ENCODE data around the gene HAGH. TPM values are rescaled to one million over a fixed set of nuclear protein-coding genes. Genes with fewer than 3 reads are reported as not detected.

Gene HAGH
- polyA plus RNA-seq, 4 donors, result 34.3 to 51.3 (median 37.5) TPM

GRCh38 chr16:1765826-1766225 is 60.8 kb downstream of the HAGH start:
- DNase-seq (ENCODE audit: low read depth in 4 of 4, low spot score in 3 of 4), result no peak

GRCh38 chr16:1764971-1765370 is 61.7 kb downstream of the HAGH start:
- DNase-seq (ENCODE audit: low read depth in 4 of 4, low spot score in 3 of 4), result no peak

GRCh38 chr16:1763521-1764511 is 62.8 kb downstream of the HAGH start:
- DNase-seq (ENCODE audit: low read depth in 4 of 4, low spot score in 3 of 4), result no peak

GRCh38 chr16:1762879-1763520 is 63.6 kb downstream of the HAGH start:
- no peak for DNase-seq (ENCODE audit: low read depth in 4 of 4, low spot score in 3 of 4)

GRCh38 chr16:1762196-1762878 is 64.3 kb downstream of the HAGH start:
- DNase-seq (ENCODE audit: low read depth in 4 of 4, low spot score in 3 of 4), result no peak

GRCh38 chr16:1761751-1762150 is 64.9 kb downstream of the HAGH start:
- no peak for DNase-seq (ENCODE audit: low read depth in 4 of 4, low spot score in 3 of 4)

GRCh38 chr16:1760911-1761310 is 65.7 kb downstream of the HAGH start:
- DNase-seq (ENCODE audit: low read depth in 4 of 4, low spot score in 3 of 4), result no peak

- DNase-seq (ENCODE audit: low read depth in 4 of 4, low spot score in 3 of 4), result no peak
Observed at GRCh38 chr16:1759511-1759910, 67.1 kb downstream of the HAGH start.

GRCh38 chr16:1758923-1759322 is 67.7 kb downstream of the HAGH start:
- DNase-seq (ENCODE audit: low read depth in 4 of 4, low spot score in 3 of 4), result no peak

GRCh38 chr16:1757714-1758461 is 68.7 kb downstream of the HAGH start:
- DNase-seq (ENCODE audit: low read depth in 4 of 4, low spot score in 3 of 4), result no peak

Other genes with a start within 250 kb of the HAGH start
- 10 to 100 TPM; 37.3 to 43.5 (median 39.3) TPM for gene IFT140, start 214.8 kb downstream of the HAGH start, polyA plus RNA-seq (ENCODE audit: insufficient read length in 4 of 4)
- gene CRAMP1, start 214.5 kb downstream of the HAGH start, polyA plus RNA-seq (ENCODE audit: insufficient read length in 4 of 4), result 10 to 100 TPM; 16.8 to 21.2 (median 19.0) TPM
- 10 to 100 TPM; 76.4 to 95.3 (median 82.2) TPM for gene JPT2, start 148.5 kb downstream of the HAGH start, polyA plus RNA-seq (ENCODE audit: insufficient read length in 4 of 4)
- 10 to 100 TPM; 38.7 to 54.3 (median 49.1) TPM for gene MAPK8IP3, start 120.6 kb downstream of the HAGH start, polyA plus RNA-seq (ENCODE audit: insufficient read length in 4 of 4)
- gene NME3, start 55.3 kb downstream of the HAGH start, polyA plus RNA-seq (ENCODE audit: insufficient read length in 4 of 4), result 10 to 100 TPM; 23.2 to 49.8 (median 24.3) TPM
- 10 to 100 TPM in 1 of 4 donors, 1 to 10 TPM in 3; 6.7 to 10.7 (median 8.6) TPM for gene EME2, start 54.0 kb downstream of the HAGH start, polyA plus RNA-seq (ENCODE audit: insufficient read length in 4 of 4)
- 10 to 100 TPM; 64.2 to 87.3 (median 66.9) TPM for gene MRPS34, start 53.7 kb downstream of the HAGH start, polyA plus RNA-seq (ENCODE audit: insufficient read length in 4 of 4)
- 10 to 100 TPM; 34.9 to 58.0 (median 38.5) TPM for gene SPSB3, start 44.3 kb downstream of the HAGH start, polyA plus RNA-seq (ENCODE audit: insufficient read length in 4 of 4)
- gene NUBP2, start 43.9 kb downstream of the HAGH start, polyA plus RNA-seq (ENCODE audit: insufficient read length in 4 of 4), result 10 to 100 TPM; 36.8 to 62.7 (median 40.5) TPM
- gene IGFALS, start 33.1 kb downstream of the HAGH start, polyA plus RNA-seq (ENCODE audit: insufficient read length in 4 of 4), result 1 to 10 TPM; 2.2 to 4.6 (median 2.7) TPM
- 10 to 100 TPM; 35.4 to 52.7 (median 43.9) TPM for gene FAHD1, start 381 bp upstream of the HAGH start, polyA plus RNA-seq (ENCODE audit: insufficient read length in 4 of 4)
- gene MEIOB, start 45.3 kb upstream of the HAGH start, polyA plus RNA-seq (ENCODE audit: insufficient read length in 4 of 4), result 1 to 10 TPM in 2 of 4 donors, under 1 TPM in 2; 0.37 to 1.7 (median 1.2) TPM
- gene HS3ST6, start 91.6 kb upstream of the HAGH start, polyA plus RNA-seq (ENCODE audit: insufficient read length in 4 of 4), result under 1 TPM; 0.14 to 0.88 (median 0.32) TPM
- 10 to 100 TPM; 62.5 to 86.2 (median 67.2) TPM for gene MSRB1, start 116.4 kb upstream of the HAGH start, polyA plus RNA-seq (ENCODE audit: insufficient read length in 4 of 4)
- under 1 TPM; 0.18 to 0.31 (median 0.21) TPM for gene RPL3L, start 127.9 kb upstream of the HAGH start, polyA plus RNA-seq (ENCODE audit: insufficient read length in 4 of 4)
- gene NDUFB10, start 132.7 kb upstream of the HAGH start, polyA plus RNA-seq (ENCODE audit: insufficient read length in 4 of 4), result 100 to 1,000 TPM; 125 to 156 (median 130) TPM
- 1,000 to 10,000 TPM; 1,839 to 2,451 (median 2,117) TPM for gene RPS2, start 138.0 kb upstream of the HAGH start, polyA plus RNA-seq (ENCODE audit: insufficient read length in 4 of 4)
- not detected for gene RNF151, start 140.0 kb upstream of the HAGH start, polyA plus RNA-seq (ENCODE audit: insufficient read length in 4 of 4)
- 10 to 100 TPM; 26.0 to 47.2 (median 35.0) TPM for gene TBL3, start 145.2 kb upstream of the HAGH start, polyA plus RNA-seq (ENCODE audit: insufficient read length in 4 of 4)
- under 1 TPM; 0.52 to 0.97 (median 0.65) TPM for gene NOXO1, start 154.6 kb upstream of the HAGH start, polyA plus RNA-seq (ENCODE audit: insufficient read length in 4 of 4)
- gene GFER, start 157.4 kb upstream of the HAGH start, polyA plus RNA-seq (ENCODE audit: insufficient read length in 4 of 4), result 10 to 100 TPM; 24.2 to 36.0 (median 27.1) TPM
- 1 to 10 TPM; 1.2 to 2.6 (median 2.3) TPM for gene SYNGR3, start 163.1 kb upstream of the HAGH start, polyA plus RNA-seq (ENCODE audit: insufficient read length in 4 of 4)
- gene ZNF598, start 183.0 kb upstream of the HAGH start, polyA plus RNA-seq (ENCODE audit: insufficient read length in 4 of 4), result 10 to 100 TPM; 17.6 to 27.5 (median 18.1) TPM
- gene NPW, start 193.0 kb upstream of the HAGH start, polyA plus RNA-seq (ENCODE audit: insufficient read length in 4 of 4), result 10 to 100 TPM in 1 of 4 donors, 1 to 10 TPM in 3; 3.8 to 10.3 (median 5.5) TPM
- 100 to 1,000 TPM; 117 to 185 (median 126) TPM for gene NHERF2, start 200.1 kb upstream of the HAGH start, polyA plus RNA-seq (ENCODE audit: insufficient read length in 4 of 4)
- gene NTHL1, start 221.0 kb upstream of the HAGH start, polyA plus RNA-seq (ENCODE audit: insufficient read length in 4 of 4), result 10 to 100 TPM; 17.6 to 26.6 (median 19.0) TPM
- 100 to 1,000 TPM; 121 to 152 (median 136) TPM for gene TSC2, start 221.2 kb upstream of the HAGH start, polyA plus RNA-seq (ENCODE audit: insufficient read length in 4 of 4)